Epithelial cell of esophagus (primary cell): Measurements from ENCODE around the gene RPS6KA6.
A peak's percentile ranks its signal among the peaks of the same experiment; 100 is the strongest.

ENCODE experiments used
- DNase-seq: peaks from one replicate; pipeline ENCODE4 v3.0.0; 2010; ENCODE audit warnings: low read depth
- H3K4me3 ChIP-seq: 2 replicates; pipeline ENCODE4 v1.5.1; 2011; ENCODE audit warnings: mild to moderate bottlenecking, low read length, control low read depth
- CTCF ChIP-seq: IDR thresholded peaks from 2 replicates; pipeline ENCODE4 v1.5.1; 2011; ENCODE audit warnings: low read depth, mild to moderate bottlenecking, low read length, control low read depth, inconsistent platforms; ENCODE audit not compliant: insufficient read depth; ENCODE audit errors: missing control alignments

Gene RPS6KA6

GRCh38 chrX:84187533-84188319, at the start of gene RPS6KA6:
TSS of gene RPS6KA6 (minus strand) at chrX:84188199. CDS start at chrX:84187899, 300 bp downstream.
- peak within 1 kb of the TSS; percentile 50 for H3K4me3 ChIP-seq
- peak; percentile 39 for DNase-seq
- no peak for TF ChIP-seq CTCF

- no peak for TF ChIP-seq CTCF
- no peak for DNase-seq
- H3K4me3 ChIP-seq = no peak overlapping the region
Measured at GRCh38 chrX:84224741-84225140, 36.7 kb upstream of the RPS6KA6 start.

GRCh38 chrX:84223261-84223660, 35.3 kb upstream of the RPS6KA6 start:
- TF ChIP-seq CTCF = no peak
- DNase-seq = no peak
- no peak overlapping the region for H3K4me3 ChIP-seq

DNA sequence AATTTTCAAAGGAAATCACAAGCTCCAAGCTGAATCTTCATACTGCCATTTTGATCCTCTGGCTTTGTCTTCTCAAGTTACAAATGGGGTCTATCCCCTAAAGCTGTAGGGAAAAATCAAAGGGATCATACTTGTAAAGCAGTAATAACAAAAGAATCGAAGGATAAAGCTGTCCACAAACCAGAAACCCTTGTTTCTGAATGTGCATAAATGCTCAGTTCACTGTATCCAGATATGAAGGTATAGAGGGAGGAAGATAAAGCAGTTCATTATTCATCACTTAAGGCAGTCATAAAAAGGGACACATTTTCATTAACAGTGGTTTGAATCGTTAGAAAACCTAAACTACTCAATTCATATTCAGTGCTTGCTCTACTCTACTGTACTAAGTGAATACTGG, 33.2 kb upstream of the RPS6KA6 start:
- no peak overlapping the region for H3K4me3 ChIP-seq
- no peak for TF ChIP-seq CTCF
- DNase-seq = no peak

DNA sequence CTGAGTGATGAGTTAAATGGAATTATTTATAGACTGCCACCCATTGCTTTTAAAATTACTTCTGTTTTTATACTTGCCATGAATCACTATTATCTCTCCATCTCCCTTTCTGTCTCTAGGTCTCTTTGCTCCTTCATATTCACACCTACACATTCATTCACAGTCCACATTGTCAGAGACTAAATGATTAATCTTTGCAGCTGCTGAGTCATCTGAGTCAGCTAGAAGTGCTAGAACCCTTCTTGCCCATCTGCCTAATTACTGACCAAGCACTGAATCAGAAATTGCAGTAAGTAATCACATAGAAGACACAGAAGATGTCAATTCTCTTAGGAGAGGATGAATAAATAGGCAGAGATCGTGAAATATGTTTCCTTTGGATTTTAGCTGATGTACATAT, 31.6 kb upstream of the RPS6KA6 start:
- DNase-seq = peak; percentile 53
- H3K4me3 ChIP-seq = no peak overlapping the region
- TF ChIP-seq CTCF = no peak

- H3K4me3 ChIP-seq = no peak overlapping the region
Measured at GRCh38 chrX:84218726-84219125, 30.7 kb upstream of the RPS6KA6 start.

More at GRCh38 chrX:84218726-84219125, 30.7 kb upstream of the RPS6KA6 start:
- DNase-seq = no peak
- TF ChIP-seq CTCF = no peak
